Activated CD4-positive, alpha-beta T cell treated with anti-CD3 and anti-CD28 coated beads for 24 hours (primary cell): ENCODE measurements around the gene LRP2.

Source experiments
- DNase-seq, 2 donors: peaks; one replicate each; pipeline ENCODE4 v3.0.0-alpha.2; 2020; ENCODE audit warnings: low read depth in 2 of 2

LRP2 gene

DNA sequence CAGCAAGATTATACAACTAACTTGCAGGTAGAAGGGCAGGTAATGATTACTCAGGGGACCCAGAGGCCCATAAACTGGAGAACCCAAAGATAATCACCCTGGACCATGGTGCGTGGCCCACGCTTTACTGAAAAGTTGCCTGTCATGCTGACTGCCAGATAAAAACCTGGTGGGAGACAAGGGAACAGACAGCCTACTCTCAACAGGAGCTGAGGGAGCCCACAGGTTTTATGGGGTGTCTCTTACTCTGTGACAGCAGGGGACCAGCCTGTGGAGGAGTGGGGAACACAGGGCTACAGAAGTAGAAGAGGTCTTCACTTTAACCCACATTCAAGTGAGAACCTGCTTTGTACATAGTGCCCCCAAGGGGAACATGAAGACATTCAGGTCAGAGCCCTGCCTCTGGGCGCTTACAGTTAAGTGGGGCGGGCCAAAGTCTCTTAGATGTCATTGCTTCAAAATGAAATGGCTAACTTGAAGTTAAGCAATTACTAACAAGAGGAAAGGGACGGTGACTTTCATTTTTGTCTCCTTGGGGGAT lies 232.6 kb downstream of the LRP2 start:
- no peak for DNase-seq

DNA sequence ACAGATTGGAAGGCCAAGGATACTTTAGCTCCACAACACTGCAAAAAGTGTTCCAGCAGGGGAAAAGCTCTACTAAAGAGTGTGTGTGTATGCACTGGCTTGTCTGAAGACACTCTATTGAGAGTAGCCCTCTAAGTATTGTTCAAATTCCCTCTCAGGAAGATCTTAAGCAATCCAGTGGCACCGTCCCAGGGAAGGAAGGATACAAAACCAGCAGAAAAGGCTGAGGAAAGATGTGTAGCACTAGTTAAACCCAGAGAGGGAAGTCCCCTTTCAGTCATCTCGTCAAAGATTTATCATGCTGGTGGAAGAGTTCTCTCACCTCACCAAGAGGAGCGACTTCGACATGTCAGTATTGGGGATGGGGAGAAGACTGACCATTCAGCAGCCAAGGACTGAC lies 242.5 kb downstream of the LRP2 start:
- no peak for DNase-seq

DNA sequence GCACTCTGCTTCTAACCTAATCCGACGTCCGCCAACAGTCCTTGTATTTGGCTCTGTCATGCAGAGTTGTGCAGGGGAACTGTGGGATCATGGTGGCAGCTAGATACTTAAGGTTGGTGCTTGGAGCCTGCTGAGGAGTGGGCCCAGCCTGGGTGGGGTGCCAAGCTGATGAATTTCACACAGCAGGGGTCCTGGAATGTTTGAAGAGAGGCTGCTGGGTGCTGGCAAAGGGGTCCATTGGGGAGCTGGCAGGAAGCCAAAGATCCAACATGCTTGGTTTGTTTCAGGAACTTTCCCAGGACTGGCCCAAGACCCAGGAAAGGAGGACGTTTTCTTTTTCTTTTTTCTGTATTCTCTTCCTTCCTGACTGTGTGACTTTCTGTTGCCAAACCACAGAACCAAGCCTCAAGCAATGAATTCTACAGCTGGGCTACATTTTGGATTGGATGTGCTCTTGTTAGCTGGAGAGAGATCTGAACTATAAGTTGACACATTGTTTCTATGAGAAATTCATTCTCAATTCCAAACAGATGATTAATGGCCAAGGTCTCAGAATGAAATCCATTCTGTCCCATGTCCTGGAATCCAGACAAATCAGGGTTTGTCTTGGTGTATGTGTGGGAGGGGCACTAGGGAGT lies 243.1 kb downstream of the LRP2 start:
- no peak for DNase-seq

DNA sequence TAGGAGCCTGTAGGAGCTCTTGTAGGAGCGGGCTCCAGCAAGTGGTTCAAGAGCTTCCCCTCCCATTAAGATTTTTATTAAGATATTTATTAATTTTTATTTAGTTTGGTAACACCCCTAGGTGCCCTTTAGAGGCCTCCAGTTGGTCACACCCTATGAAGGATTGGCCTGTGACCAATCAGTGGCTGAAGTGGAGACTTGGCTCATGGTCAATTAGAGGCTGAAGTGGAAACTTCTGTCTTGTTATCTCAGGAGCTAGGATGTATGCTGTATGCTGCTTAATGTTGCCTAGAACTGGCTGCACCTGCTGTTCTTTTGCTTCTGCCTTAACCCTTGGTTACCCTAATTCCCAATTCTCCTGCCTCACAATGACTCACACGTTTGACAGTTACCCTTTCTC lies 244.3 kb downstream of the LRP2 start:
- no peak for DNase-seq

DNA sequence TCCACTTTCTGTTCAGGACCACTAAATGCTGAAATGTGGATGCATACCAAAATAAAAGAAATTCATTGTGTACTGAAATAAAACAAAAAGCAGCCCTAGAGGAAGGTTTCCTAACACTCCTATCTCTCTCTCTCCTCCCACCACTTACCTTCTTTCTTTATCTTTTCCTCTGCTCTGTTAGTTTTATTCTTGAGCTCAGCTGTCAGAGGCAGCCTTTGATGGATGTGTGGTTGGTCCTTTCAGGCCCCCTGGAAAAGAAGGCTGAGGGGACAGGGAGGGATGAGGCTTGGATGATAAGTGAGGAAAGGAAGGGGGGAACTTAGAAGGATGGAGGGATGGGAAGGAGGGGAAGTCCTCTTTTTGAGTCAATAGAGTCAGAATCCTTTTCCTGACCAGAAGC lies 245.3 kb downstream of the LRP2 start:
- DNase-seq, result no peak

DNA sequence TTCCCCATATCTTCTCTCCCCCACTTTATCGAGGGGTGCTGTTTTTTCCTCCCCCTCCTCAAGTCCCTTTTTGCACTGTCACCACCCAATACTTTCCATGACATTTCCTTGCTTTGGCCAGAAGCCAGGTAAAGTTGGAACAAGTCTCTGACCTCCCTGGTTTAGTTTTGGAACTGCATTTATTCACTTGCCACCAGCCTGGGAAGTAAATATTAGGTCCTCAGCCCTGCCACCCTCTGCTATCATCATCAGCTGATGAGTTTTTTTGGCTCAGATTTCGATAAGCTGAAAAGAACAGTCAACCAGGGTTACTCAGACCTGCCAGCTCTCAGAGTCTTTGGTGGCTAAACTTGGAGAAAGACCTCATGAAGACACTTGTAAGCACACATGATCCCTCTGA lies 246.0 kb downstream of the LRP2 start:
- no peak for DNase-seq

DNA sequence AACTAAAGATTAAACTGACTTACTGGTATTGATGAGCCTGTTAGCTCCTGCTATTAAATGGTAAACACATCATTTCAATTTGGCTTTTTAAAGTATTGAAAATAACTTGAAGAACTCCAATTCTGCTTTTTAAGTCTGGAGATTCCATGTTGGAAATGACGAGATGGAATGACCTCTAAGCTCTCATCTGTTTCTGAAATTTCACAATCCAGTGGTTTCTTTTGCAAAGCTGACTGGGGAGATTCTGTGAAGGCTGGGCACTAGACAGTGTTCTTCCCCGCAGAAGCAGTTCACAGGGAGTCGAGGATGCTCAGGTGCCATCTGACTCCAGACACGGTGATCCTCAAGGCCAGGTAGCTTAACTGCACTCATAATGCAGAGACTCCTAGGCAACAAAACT lies 248.3 kb downstream of the LRP2 start:
- DNase-seq, result no peak

GRCh38 chr2:169112841-169113240 lies 249.5 kb downstream of the LRP2 start:
- DNase-seq, result no peak

DNA sequence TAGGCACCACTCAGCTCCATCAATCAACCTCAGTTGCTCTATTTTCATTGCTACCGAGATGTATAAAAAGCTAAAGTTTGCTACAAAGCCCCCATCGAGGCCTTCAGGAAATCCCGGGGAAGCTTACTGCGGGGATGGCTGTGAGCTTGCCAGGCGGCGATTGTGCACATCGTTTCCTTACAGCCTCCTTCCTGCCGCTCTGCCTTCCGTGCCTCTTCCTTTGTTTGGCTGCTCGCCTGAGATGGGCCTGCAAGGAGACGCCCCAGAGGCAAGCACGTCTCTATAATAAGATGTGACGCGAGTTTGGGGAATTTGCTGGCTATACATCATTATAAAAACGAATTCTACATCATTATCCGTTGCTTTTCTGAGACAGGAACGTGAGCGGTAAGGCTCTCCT lies 251.4 kb downstream of the LRP2 start:
- no peak for DNase-seq

DNA sequence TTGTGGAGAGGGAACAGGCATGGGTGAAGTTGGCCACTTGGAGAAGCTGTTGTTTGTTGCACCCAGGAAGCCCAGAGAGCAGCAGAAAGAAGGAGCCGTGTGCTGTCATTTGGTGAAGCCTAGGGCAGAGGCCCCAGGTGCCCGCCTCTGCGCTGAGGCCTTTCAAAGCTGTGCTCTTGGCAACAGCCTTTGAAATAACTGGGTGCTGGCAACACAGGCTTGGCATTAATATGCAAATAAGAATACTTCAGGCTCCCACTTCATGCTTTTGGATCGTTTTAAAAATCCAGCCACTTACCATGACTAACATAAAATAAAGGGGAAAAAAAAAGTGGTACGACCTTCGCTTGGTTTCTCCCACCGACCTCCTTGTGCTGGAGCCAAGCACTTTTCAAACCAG lies 251.9 kb downstream of the LRP2 start:
- no peak for DNase-seq

DNA sequence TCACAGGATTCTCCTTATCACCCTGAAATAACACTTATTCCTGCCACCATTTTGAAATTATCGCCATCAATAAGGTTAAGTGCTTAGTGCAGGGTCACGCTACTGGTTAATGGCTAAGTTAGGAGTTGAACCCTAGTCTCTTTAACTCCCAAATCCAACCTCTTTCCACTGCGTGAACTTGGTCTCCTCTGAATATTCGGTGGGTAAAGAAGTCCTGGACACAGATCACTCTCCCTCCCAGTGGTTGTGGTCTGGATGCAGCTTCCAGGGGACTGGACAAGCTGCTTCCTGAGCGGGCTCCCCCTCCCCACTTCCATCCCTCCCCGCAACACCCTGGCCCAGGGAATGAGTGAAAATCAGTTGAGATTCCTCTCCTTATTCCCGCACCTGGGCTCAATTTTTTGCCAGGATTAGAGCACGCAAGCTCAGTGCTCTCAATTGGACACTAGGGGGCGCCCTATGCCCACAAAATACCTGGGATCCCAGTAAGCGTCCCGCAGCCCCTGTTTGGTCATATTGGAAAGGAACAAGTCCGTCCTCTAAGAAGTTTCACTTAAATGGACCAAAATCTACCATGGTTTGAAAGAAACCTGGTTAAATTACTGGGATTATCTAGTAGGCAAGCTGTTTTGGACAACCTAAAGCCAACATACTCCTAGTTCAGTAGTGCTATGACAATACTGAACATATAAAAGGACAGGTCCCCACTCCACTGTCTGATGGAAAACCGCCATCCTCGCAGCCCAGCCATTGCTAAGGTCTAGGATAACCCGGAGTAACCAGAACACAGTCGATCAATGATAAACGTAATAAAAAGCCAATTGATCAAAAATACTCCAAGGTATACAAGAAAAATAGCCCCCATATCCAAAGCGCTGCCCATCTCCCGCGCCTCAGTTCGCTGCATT lies 252.6 kb downstream of the LRP2 start:
- peak; percentile 54 to 70 for DNase-seq

GRCh38 chr2:169108099-169108884 lies 254.0 kb downstream of the LRP2 start:
- DNase-seq, result no peak

DNA sequence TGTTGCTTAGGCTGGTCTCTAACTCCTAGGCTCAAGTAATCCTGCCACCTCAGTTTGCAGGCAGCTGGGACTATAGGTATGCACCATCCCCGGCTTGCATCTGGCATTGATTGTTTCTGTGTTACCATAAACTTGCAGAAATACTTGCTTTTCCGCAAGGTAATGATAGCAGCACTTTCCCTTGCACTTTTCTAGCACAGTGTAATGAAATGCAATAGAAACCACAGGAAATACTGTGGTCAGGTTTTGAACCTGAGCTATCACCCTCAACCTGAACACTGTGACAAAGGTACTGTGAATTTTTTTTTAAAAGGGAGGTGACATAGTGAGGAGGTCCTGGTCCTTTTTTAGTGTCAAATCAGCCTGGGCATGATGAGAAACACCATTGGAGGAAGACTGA lies 254.7 kb downstream of the LRP2 start:
- DNase-seq, result no peak

DNA sequence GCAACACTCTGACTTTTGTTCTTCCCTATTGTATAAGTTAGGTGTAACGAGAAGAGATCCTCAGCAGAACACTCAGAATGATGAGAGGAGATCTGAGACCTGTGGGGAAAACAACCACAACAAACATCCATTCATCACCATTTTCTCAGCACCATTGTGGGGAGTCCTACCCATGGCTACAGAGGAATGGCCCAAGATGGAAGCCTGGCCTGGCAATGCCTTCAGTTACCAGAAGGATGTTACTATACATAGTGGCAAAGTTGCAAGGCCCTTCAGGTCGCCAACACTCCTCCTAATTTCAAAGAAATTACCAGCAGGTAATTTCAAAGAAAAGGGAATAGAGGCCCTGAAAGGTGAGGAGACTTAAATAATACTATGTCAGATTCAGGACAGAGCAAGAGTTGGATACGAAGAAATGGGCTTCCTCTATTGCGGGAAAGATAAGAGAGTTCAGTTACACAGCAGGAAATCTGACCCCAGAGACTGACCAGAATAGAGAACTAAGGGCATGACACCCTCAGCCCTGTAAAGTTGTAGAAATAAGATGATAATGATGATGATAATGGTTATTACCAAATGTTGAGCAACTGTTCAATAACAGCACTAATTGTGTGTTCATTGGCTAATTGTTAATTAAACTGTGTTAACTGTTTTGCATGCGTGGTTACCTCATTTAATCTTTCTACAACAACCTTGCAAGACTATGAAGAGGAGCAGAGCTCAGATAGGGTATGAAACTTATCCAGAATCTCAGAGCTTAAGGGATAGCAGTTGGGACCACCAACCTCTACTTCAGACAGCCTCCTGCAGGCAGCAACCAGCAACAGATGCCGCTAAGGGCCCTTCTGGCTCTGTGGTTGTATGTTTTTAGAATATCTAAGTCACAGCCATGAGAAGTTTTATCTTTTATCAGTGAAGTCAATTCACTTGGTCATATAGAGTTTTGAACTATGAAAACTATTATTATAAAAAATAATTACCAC lies 255.5 kb downstream of the LRP2 start:
- no peak for DNase-seq

GRCh38 chr2:169106134-169106533 lies 256.2 kb downstream of the LRP2 start:
- no peak for DNase-seq

DNA sequence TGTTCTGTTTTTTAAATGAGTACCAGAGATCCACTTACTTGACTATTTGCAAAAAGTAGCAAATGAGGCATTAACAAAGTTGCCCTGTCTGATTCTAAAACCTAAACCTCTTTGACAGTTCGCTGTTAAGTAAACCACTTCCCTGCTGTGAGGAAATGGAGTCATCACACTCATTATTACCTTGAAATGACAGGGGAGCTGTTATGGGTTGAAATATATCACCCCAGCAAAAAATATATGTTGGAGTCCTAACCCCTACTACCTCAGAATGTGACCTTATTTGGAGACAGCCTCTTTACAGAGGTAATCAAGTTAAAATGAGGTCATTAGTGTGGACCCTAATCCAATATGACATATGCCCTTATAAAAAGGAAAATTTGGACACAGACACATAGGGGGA lies 256.9 kb downstream of the LRP2 start:
- no peak for DNase-seq

GRCh38 chr2:169104848-169105247 lies 257.5 kb downstream of the LRP2 start:
- no peak for DNase-seq

GRCh38 chr2:169095621-169096105 lies 266.7 kb downstream of the LRP2 start:
- no peak for DNase-seq

DNA sequence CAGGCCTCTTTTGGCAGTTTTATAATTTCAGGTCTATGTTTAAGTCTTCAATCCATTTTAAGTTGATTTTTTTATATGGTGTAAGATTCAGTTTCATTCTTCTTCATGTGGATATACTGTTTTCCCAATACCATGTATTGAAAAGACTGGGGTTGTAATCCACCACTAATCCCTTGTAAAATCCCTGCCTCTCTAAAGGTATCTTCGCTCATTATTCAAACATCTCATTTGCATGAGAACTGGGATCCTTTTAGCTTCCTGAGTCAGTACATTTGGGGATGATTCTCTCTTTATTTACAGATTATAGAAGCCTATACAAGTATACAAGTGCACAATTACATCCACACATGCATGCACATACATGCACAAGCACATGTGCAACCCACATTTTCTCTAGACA lies 267.7 kb downstream of the LRP2 start:
- no peak for DNase-seq

- DNase-seq, result no peak
These were observed 268.8 kb downstream of the LRP2 start for GRCh38 chr2:169093535-169093934.
